ENCODE measurements around the gene DEDD2. TPM values are rescaled to one million over a fixed set of nuclear protein-coding genes. Genes with fewer than 3 reads are reported as not detected.

DEDD2 gene
- total RNA-seq, 1 experiment from 2014 or later = 34.4 TPM

GRCh38 chr19:42228641-42229040, 11.2 kb upstream of the DEDD2 start:
- H3K79me2 ChIP-seq (ENCODE audit: low read length) = peaks cover 3% of the 10 kb centered on the region; the same call in 1 of the 2 replicates
- CTCF ChIA-PET = no interaction called here

GRCh38 chr19:42226886-42227285, 9.4 kb upstream of the DEDD2 start:
- no peak overlapping the region for H2AFZ ChIP-seq (ENCODE audit: low read length)
- CTCF ChIA-PET = no interaction called here
- H3F3A ChIP-seq (ENCODE audit: low read length, unreplicated experiment) = no peaks in the 10 kb centered on the region
- no peak overlapping the region for H3K4me3 ChIP-seq (ENCODE audit: low read length)
- H3K4me2 ChIP-seq (ENCODE audit: low read length) = no peak overlapping the region
- no peaks in the 10 kb centered on the region for H3K27me3 ChIP-seq (ENCODE audit: low read length)
- no peaks in the 10 kb centered on the region for H3K9me3 ChIP-seq (ENCODE audit: low read length)
- no TSS peak for BruUV-seq (replicated peaks)
- no peaks in the 10 kb centered on the region for H4K20me1 ChIP-seq (ENCODE audit: low read length)
- H3K4me1 ChIP-seq (ENCODE audit: insufficient read depth, low read length) = no peaks in the 10 kb centered on the region
- TF ChIP-seq EZH2phosphoT487 (IDR thresholded peaks at IDR 0.05; ENCODE audit: borderline replicate concordance, low read length) (no peak), EZH2 (IDR thresholded peaks at IDR 0.05; ENCODE audit: low read length, unreplicated experiment) (no peak)
- no peaks in the 10 kb centered on the region for H3K9me2 ChIP-seq (replicated peaks; ENCODE audit: low read length)
- no peak overlapping the region for H3K9ac ChIP-seq (ENCODE audit: low read length)
- H3K36me3 ChIP-seq (ENCODE audit: low read depth, low read length) = no peaks in the 10 kb centered on the region; the same call in 1 of the 2 replicates
- ATAC-seq (no peak), DNase-seq (no peak)
- no peak overlapping the region for H3K27ac ChIP-seq (ENCODE audit: low read length)
- POLR2A ChIA-PET (ENCODE audit: unreplicated experiment) = no interaction called here
- intact Hi-C loops (cut with micrococcal nuclease) = no loop called here
- H3K79me2 ChIP-seq (ENCODE audit: low read length) = peaks cover 15% of the 10 kb centered on the region

More at GRCh38 chr19:42228641-42229040, 11.2 kb upstream of the DEDD2 start:
- Histone ChIP-seq H3K9me3 (ENCODE audit: low read length) (no peaks in the 10 kb centered on the region), H3K27ac (ENCODE audit: low read length) (no peak overlapping the region), H3K27me3 (ENCODE audit: low read length) (no peaks in the 10 kb centered on the region), H3F3A (ENCODE audit: low read length, unreplicated experiment) (no peaks in the 10 kb centered on the region), H4K20me1 (ENCODE audit: low read length) (no peaks in the 10 kb centered on the region), H3K4me2 (ENCODE audit: low read length) (no peak overlapping the region), H3K4me3 (ENCODE audit: low read length) (no peak overlapping the region), H3K4me1 (ENCODE audit: insufficient read depth, low read length) (no peaks in the 10 kb centered on the region), H2AFZ (ENCODE audit: low read length) (no peak overlapping the region), H3K9ac (ENCODE audit: low read length) (no peak overlapping the region), H3K9me2 (replicated peaks; ENCODE audit: low read length) (no peaks in the 10 kb centered on the region), H3K36me3 (ENCODE audit: low read depth, low read length) (no peaks in the 10 kb centered on the region; the same call in 1 of the 2 replicates)
- no TSS peak for BruUV-seq (replicated peaks)
- ATAC-seq (no peak), DNase-seq (no peak)
- intact Hi-C loops (cut with micrococcal nuclease) = no loop called here
- TF ChIP-seq EZH2phosphoT487 (IDR thresholded peaks at IDR 0.05; ENCODE audit: borderline replicate concordance, low read length) (no peak), CTCF (conservative IDR thresholded peaks at IDR 0.05; ENCODE audit: low read depth, low read length) (no peak), EZH2 (IDR thresholded peaks at IDR 0.05; ENCODE audit: low read length, unreplicated experiment) (no peak)
- POLR2A ChIA-PET (ENCODE audit: unreplicated experiment) = no interaction called here

- ATAC-seq (no peak), DNase-seq (no peak)
- H4K20me1 ChIP-seq (ENCODE audit: low read length) = no peaks in the 10 kb centered on the region
- no peaks in the 10 kb centered on the region; the same call in 1 of the 2 replicates for H3K36me3 ChIP-seq (ENCODE audit: low read depth, low read length)
- intact Hi-C loops (cut with micrococcal nuclease) = no loop called here
- BruUV-seq (replicated peaks) = no TSS peak
- H3K4me3 ChIP-seq (ENCODE audit: low read length) = no peak overlapping the region
- no peaks in the 10 kb centered on the region for H3K4me1 ChIP-seq (ENCODE audit: insufficient read depth, low read length)
- H3K4me2 ChIP-seq (ENCODE audit: low read length) = no peak overlapping the region
- TF ChIP-seq EZH2phosphoT487 (IDR thresholded peaks at IDR 0.05; ENCODE audit: borderline replicate concordance, low read length) (no peak), CTCF (conservative IDR thresholded peaks at IDR 0.05; ENCODE audit: low read depth, low read length) (no peak), EZH2 (IDR thresholded peaks at IDR 0.05; ENCODE audit: low read length, unreplicated experiment) (no peak)
- H3K27ac ChIP-seq (ENCODE audit: low read length) = no peak overlapping the region
- no peaks in the 10 kb centered on the region for H3F3A ChIP-seq (ENCODE audit: low read length, unreplicated experiment)
- H2AFZ ChIP-seq (ENCODE audit: low read length) = no peak overlapping the region
- H3K9me3 ChIP-seq (ENCODE audit: low read length) = no peaks in the 10 kb centered on the region
- peaks cover 26% of the 10 kb centered on the region for H3K79me2 ChIP-seq (ENCODE audit: low read length)
- CTCF ChIA-PET = no interaction called here
- H3K27me3 ChIP-seq (ENCODE audit: low read length) = no peaks in the 10 kb centered on the region
- POLR2A ChIA-PET (ENCODE audit: unreplicated experiment) = no interaction called here
- no peak overlapping the region for H3K9ac ChIP-seq (ENCODE audit: low read length)
- H3K9me2 ChIP-seq (replicated peaks; ENCODE audit: low read length) = no peaks in the 10 kb centered on the region
Observed at GRCh38 chr19:42225718-42226292, 8.3 kb upstream of the DEDD2 start.
